HEK293T (cell line): Measurements from ENCODE around the gene POLR2I.

Experiments
- ARNT ChIP-seq: fragments of 450-650 bp; IDR thresholded peaks from 2 replicates; pipeline ENCODE4 v1.6.1; 2017; ENCODE audit warnings: mild to moderate bottlenecking
- CTBP1 ChIP-seq: fragments of 450-650 bp; IDR thresholded peaks from 2 replicates; pipeline ENCODE4 v1.6.1; 2016; ENCODE audit warnings: borderline replicate concordance
- ELF4 ChIP-seq: fragments of 450-650 bp; IDR thresholded peaks from 2 replicates; pipeline ENCODE4 v1.6.1; 2017; ENCODE audit warnings: antibody characterized with exemption
- FOXM1 ChIP-seq: fragments of 450-650 bp; IDR thresholded peaks from 2 replicates; pipeline ENCODE4 v1.6.1; 2017; ENCODE audit warnings: mild to moderate bottlenecking, borderline replicate concordance
- HDGF ChIP-seq: fragments of 450-650 bp; IDR thresholded peaks from 2 replicates; pipeline ENCODE4 v1.6.1; 2017; ENCODE audit warnings: antibody characterized with exemption, borderline replicate concordance
- LEF1 ChIP-seq: fragments of 450-650 bp; IDR thresholded peaks from 2 replicates; pipeline ENCODE4 v1.6.1; 2017; ENCODE audit warnings: mild to moderate bottlenecking, borderline replicate concordance
- TARDBP ChIP-seq: fragments of 450-650 bp; IDR thresholded peaks from 2 replicates; pipeline ENCODE4 v1.6.1; 2016

DNA sequence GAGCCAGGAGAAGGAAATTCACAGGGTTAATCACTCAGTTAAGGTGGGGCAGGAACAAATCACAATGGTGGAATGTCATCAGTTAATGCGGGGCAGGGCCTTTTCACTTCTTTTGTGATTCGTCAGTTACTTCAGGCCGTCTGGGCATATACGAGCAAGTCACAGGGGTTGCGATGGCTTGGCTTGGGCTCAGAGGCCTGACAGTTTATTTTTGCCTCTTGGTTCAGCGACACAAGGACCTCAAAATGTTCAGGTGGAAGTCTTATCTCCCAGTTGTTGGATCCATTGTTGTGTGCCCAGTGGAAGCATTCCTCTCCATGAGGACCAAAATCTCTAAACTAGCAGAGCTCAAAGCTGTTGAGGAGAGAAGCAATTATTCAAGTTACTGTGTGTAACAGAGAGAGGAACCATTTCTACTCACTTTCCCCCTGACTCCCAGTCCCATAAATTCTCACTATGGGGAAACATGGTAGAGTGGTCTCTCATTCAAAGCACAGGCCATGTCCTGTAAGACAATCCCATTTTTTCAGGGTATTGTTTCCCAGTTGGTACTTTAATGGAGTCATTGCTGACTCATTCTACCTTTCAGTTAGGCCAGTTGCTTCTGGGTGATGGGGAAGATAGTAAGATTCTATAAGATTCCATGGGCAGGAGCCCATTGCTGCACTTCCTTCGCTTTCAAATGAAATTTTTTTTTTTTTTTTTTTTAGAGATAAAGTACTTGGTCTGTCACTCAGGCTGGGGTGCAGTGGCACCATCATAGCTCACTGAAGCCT is 46.3 kb upstream of the POLR2I start:
- no peak for TF ChIP-seq FOXM1
- no peak for TF ChIP-seq TARDBP
- no peak for TF ChIP-seq HDGF
- no peak for TF ChIP-seq LEF1
- TF ChIP-seq CTBP1: no peak
- no peak for TF ChIP-seq ELF4
- no peak for TF ChIP-seq ARNT
